ENCODE data around the gene DOP1A.

DOP1A gene

GRCh38 chr6:83067448-83068439 lies at the start of gene DOP1A:
DOP1A (plus strand) TSS chr6:83067671; CDS start chr6:83096978, 29,307 bp downstream.
- peak; percentile 89 to 94 (median 92) for DNase-seq

- no peak for DNase-seq
These were observed 47.7 kb upstream of the DOP1A start for GRCh38 chr6:83019741-83020140.

GRCh38 chr6:83031689-83032088 lies 35.8 kb upstream of the DOP1A start:
- no peak for DNase-seq

DNA sequence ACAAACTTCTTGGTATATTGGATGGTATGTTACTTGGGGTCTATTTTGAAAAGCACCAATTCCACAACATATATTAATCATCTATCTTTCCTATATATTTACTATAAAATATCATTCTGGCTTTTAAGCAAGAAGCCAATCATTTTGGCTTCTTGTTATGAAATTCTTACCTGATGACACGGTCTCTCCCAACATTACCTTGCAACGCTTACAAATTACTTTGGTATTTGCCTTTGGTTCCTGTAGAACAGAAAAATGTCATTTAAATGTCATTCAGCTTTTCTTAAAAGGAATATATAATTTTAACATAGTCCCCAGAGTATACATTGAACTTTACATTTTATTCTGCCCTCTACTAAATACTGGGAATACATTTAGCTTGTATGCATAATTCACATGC lies 29.2 kb upstream of the DOP1A start:
- no peak for DNase-seq

DNA sequence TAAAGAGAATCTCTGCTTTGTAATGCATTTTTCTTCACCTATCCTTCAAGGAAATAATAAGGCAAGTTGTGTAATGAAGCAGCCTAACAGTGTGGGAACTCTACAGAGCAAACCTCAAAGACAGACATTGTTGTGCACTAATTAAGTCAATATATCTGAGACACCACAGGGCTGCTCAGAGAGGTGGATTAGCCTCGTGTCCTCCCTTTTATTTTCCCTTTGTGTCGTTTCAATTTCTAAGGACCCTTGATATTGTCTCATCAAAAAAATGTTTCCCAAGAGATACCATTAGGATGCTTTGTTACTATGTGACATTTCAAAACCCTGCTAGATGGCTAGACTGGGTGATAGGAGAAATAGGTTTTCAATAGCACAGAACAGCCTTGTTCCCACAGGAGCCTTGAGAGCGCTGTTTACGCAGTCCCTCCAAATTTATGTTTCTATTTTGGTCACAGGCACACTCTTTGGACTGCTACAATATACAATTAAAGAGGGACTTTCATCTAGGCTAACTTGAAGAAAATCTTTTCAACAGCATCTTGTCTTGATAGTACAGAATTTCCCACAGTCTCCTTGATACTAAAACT lies 24.9 kb upstream of the DOP1A start:
- no peak for DNase-seq

- DNase-seq, result no peak
These were observed 23.2 kb upstream of the DOP1A start for GRCh38 chr6:83044091-83044768.

- no peak for DNase-seq
These were observed 20.3 kb upstream of the DOP1A start for GRCh38 chr6:83047065-83047754.

- no peak for DNase-seq
These were observed 15.9 kb upstream of the DOP1A start for GRCh38 chr6:83051377-83052172.

- DNase-seq, result no peak
These were observed 13.8 kb upstream of the DOP1A start for GRCh38 chr6:83053678-83054077.

GRCh38 chr6:83055366-83055964 lies 12.0 kb upstream of the DOP1A start:
- DNase-seq, result peak in 5 of 6 experiments; percentile 4 to 38 (median 16)

- peak in 2 of 6 experiments; percentile 5 to 10 for DNase-seq
These were observed 9.7 kb upstream of the DOP1A start for GRCh38 chr6:83057705-83058321.

DNA sequence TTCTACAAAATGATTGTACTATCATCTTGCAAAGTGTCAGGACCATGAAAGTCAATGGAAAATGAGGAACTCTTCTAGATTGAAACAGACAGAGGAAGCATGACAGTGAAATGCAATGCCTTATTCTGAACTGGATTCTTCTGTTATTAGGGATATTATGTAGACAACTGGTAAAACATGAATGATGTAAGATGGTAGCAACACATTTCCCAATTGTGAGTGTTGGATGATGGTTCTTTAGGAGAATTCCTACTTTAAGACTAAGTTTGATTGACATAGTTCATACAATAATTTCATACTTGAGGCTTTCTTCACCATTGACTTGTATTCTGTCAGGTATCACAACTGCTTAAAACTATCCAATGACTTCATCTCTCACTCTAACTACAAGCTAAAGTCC lies 6.3 kb upstream of the DOP1A start:
- DNase-seq, result no peak

GRCh38 chr6:83062225-83062624 lies 5.2 kb upstream of the DOP1A start:
- no peak for DNase-seq

DNA sequence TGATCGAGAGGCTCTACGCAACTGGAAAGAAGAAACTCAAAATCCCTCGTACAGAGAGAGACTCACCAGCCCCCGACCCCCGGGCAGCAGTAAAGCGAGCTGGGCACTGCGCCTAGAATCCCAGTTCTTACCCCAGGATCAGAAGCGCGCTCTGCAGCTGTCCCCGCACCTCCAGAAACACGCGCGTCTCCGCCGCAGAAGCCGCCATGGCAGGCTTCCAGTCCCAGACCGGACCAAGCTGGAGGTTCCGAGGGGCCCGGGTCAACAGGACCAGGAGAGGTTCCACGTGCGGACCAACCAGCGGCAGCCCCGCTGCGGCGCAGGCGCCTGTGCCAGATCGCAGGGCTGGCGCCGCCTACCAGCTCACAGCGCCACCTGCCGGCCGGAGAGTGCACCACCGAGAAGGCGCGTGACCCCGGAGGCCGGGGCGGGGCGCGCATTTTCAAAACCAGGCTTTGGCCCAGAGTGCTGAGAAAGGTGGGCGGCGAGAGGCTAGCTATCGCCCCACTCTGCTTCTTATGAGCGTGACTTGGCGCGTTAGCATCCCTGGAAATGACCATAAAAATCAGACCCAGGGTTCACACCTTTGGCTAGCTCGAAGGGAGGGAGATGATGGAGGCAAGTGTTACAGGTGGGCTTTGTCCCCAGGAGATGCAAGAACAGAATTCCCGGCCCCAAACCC lies 1.8 kb upstream of the DOP1A start, which contains the start of gene UBE3D:
Gene UBE3D (minus strand): TSS at position 331 of the 682 bp plus-strand sequence. CDS start 123 bp downstream, at position 208.
- peak; percentile 75 to 93 (median 88) for DNase-seq

DNA sequence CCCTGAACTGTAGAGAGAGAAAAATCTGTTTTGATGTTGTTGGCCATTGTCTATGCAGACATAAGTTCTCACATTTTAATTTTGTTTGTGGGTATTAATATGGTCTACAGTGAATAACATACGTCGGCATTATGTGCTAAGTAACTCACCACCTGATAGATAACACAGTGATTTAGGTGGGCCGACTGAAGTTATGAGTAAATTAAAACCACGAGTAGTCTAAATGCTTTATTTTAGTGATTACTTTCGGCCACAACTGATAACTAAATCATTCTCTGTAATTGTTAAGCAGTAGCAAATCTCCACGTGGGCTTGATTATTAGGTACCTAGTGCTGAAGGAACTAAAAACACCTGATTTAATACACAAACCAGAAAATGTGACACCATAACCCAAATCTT lies 1.1 kb downstream of the DOP1A start:
- DNase-seq, result no peak

DNA sequence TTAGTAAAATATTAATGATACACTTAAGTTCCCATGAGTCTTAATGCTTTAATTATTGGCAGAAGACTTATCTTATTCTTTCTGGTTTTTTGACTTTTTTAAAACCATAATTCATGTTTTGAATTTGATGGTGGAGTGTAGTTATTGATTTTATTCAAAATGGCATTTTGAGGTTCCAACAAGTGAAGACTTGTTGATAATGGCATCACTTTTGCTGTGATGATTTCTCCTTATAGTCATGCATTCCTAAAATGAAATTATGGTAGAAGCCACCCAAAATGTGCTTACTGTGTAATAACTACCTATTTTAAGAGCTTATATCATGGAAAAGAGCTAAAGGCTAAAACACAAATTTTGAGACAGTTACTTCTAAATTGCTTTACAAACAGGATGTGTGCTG lies 2.2 kb downstream of the DOP1A start:
- no peak for DNase-seq

GRCh38 chr6:83071023-83071422 lies 3.6 kb downstream of the DOP1A start:
- no peak for DNase-seq

- no peak for DNase-seq
These were observed 4.2 kb downstream of the DOP1A start for GRCh38 chr6:83071707-83072106.

DNA sequence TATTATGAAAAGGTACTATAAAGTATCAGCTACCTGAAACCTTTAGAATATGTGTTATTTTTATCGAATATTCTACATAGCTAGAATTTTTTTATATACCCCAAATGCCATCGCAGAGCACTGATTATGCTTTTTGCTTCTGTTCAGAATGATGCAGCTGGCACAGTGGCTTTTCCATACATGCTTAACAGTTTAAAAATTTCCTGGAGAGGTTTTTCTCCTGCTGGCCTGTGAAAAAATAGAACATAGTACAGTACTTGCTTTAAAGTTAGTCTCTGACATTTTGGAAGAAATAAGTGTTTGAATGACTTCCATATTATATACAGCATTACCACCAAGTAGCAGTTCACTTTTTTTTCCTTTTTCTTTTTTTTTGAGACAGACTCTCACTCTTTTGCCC lies 5.3 kb downstream of the DOP1A start:
- DNase-seq, result no peak

- DNase-seq, result no peak
These were observed 6.1 kb downstream of the DOP1A start for GRCh38 chr6:83073615-83074014.

All from stimulated activated naive CD4-positive, alpha-beta T cell (primary cell).